ENCODE results near the gene APRT. TPM values are rescaled to one million over a fixed set of nuclear protein-coding genes. Genes with fewer than 3 reads are reported as not detected.
"Not testable (repeated sequence)": the region's sequence is repeated elsewhere in the genome, so short reads cannot be mapped to it uniquely, and the experiment has no call there.

APRT gene
- polyA plus RNA-seq, 3 donors = 123 to 307 (median 233) TPM

GRCh38 chr16:88772871-88773811 is 38.6 kb downstream of the APRT start:
- 54% methylated on average over 19 of the region's 29 CpGs for WGBS (ENCODE audit: insufficient coverage)
- peaks cover 99% of the 10 kb centered on the region for H3K79me2 ChIP-seq (ENCODE audit: insufficient read depth, low read length)
- intact Hi-C loops (cut with micrococcal nuclease) = no loop called here
- peaks cover 11 to 17% of the 10 kb centered on the region in 2 donors for H3K36me3 ChIP-seq (replicated peaks in 1 of 2; ENCODE audit: control insufficient read depth in 1 of 2, insufficient read depth in 2 of 2, low read length in 2 of 2)
- no peak overlapping the region for H3K4me3 ChIP-seq (replicated peaks in 1 of 3; ENCODE audit: low read depth in 2 of 3, low read length in 3 of 3)
- Mint-ChIP-seq H3K36me3 (peaks cover 11 to 37% of the 10 kb centered on the region in 2 donors), H3K9me3 (no peaks in the 10 kb centered on the region), H3K27me3 (ENCODE audit: low read depth in 3 of 3) (peaks cover 0 to 3% (median 0%) of the 10 kb centered on the region in 3 donors), H3K4me1 (peaks cover 68% of the 10 kb centered on the region), H3K27ac (peak overlapping the region in 2 of 7 donors; percentile 65 to 87), H3K4me3 (no peak overlapping the region)
- no peak for DNase-seq
- no peak overlapping the region for H2AFZ ChIP-seq (ENCODE audit: insufficient read depth, low read depth, low read length, poor library complexity, severe bottlenecking)
- H3K9me3 ChIP-seq (replicated peaks in 1 of 2; ENCODE audit: control insufficient read depth in 1 of 2, insufficient read depth in 1 of 2, low read length in 2 of 2) = no peaks in the 10 kb centered on the region
- no peaks in the 10 kb centered on the region for H3K27me3 ChIP-seq (ENCODE audit: control insufficient read depth in 2 of 2, insufficient read depth in 2 of 2, low read length in 2 of 2)
- H3K4me2 ChIP-seq (replicated peaks; ENCODE audit: extremely low read depth, low read length, poor library complexity, severe bottlenecking) = peak overlapping the region; percentile 3
- H3K9ac ChIP-seq (ENCODE audit: insufficient read depth, low read length, poor library complexity, severe bottlenecking) = peak overlapping the region; percentile 8
- TF ChIP-seq CTCF (IDR thresholded peaks at IDR 0.05) = no peak
- peaks cover 97% of the 10 kb centered on the region for H4K20me1 ChIP-seq (ENCODE audit: insufficient read depth, low read length)
- peaks cover 50 to 74% of the 10 kb centered on the region in 2 donors for H3K4me1 ChIP-seq (ENCODE audit: control insufficient read depth in 1 of 2, insufficient read depth in 2 of 2, low read length in 2 of 2)
- peak overlapping the region in 1 of 2 donors; percentile 64 for H3K27ac ChIP-seq (ENCODE audit: low read depth in 1 of 2, low read length in 2 of 2)

GRCh38 chr16:88771781-88772180 is 39.9 kb downstream of the APRT start:
- H3K4me3 Mint-ChIP-seq; H3K27me3 ChIP-seq (ENCODE audit: control insufficient read depth in 2 of 2, insufficient read depth in 2 of 2, low read length in 2 of 2); H3K9me3 Mint-ChIP-seq; H3K4me3 ChIP-seq (replicated peaks in 1 of 3; ENCODE audit: low read depth in 2 of 3, low read length in 3 of 3); intact Hi-C loops (cut with micrococcal nuclease); H3K27me3 Mint-ChIP-seq (ENCODE audit: low read depth in 3 of 3); H2AFZ ChIP-seq (ENCODE audit: insufficient read depth, low read depth, low read length, poor library complexity, severe bottlenecking); H3K4me2 ChIP-seq (replicated peaks; ENCODE audit: extremely low read depth, low read length, poor library complexity, severe bottlenecking); DNase-seq; H3K9ac ChIP-seq (ENCODE audit: insufficient read depth, low read length, poor library complexity, severe bottlenecking); H3K9me3 ChIP-seq (replicated peaks in 1 of 2; ENCODE audit: control insufficient read depth in 1 of 2, insufficient read depth in 1 of 2, low read length in 2 of 2): not testable (repeated sequence)
- peaks cover 11 to 26% of the 10 kb centered on the region in 2 donors for H3K36me3 Mint-ChIP-seq
- WGBS (ENCODE audit: insufficient coverage) = 88% methylated on average over 11 of the region's 23 CpGs
- peaks cover 43 to 66% of the 10 kb centered on the region in 2 donors for H3K4me1 ChIP-seq (ENCODE audit: control insufficient read depth in 1 of 2, insufficient read depth in 2 of 2, low read length in 2 of 2)
- peaks cover 99% of the 10 kb centered on the region for H3K79me2 ChIP-seq (ENCODE audit: insufficient read depth, low read length)
- H3K27ac Mint-ChIP-seq = peak overlapping the region in 1 of 7 donors; percentile 41
- H4K20me1 ChIP-seq (ENCODE audit: insufficient read depth, low read length) = peaks cover 97% of the 10 kb centered on the region
- H3K27ac ChIP-seq (ENCODE audit: low read depth in 1 of 2, low read length in 2 of 2) = peak overlapping the region in 1 of 2 donors; percentile 47
- peaks cover 65% of the 10 kb centered on the region for H3K4me1 Mint-ChIP-seq
- H3K36me3 ChIP-seq (replicated peaks in 1 of 2; ENCODE audit: control insufficient read depth in 1 of 2, insufficient read depth in 2 of 2, low read length in 2 of 2) = peaks cover 8 to 14% of the 10 kb centered on the region in 2 donors
